HG03432 (cell line): Measurements from ENCODE around the gene CDHR3.
"Not testable (repeated sequence)": the region's sequence is repeated elsewhere in the genome, so short reads cannot be mapped to it uniquely, and the experiment has no call there.

ENCODE experiments used
- ATAC-seq: cut with Tn5 transposase; IDR thresholded peaks from one replicate; pipeline ENCODE4 v1.9.1; 2021; ENCODE audit warnings: mild to moderate bottlenecking, moderate library complexity; ENCODE audit not compliant: unreplicated experiment

Gene CDHR3

DNA sequence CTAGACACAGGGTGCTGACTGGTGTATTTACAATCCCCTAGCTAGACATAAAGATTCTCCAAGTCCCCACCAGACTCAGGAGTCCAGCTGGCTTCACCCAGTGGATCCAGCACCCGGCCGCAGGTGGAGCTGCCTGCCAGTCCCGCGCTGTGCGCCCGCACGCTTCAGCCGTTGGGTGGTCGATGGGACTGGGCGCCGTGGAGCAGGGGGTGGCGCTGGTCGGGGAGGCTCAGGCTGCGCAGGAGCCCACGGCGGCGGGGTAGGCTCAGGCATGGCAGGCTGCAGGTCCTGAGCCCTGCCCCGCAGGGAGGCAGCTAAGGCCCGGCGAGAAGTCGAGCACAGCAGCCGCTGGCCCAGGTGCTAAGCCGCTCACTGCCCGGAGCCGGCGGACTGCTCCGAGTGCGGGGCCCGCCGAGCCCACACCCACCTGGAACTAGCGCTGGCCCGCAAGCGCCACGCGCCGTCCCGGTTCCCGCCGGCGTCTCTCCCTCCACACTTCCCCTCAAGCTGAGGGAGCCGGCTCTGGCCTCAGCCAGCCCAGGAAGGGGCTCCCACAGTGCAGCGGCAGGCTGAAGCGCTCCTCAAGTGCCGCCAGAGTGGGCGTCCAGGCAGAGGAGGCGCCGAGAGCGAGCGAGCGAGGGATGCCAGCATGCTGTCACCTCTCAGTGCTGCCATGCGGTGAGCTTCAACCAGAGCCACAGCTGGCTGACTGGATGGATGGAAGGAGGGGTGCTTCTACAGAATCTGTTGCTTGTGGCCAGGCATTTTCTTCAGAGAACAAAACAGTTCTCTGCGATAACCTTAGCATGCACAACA lies 7.2 kb upstream of the CDHR3 start:
- not testable (repeated sequence) for ATAC-seq

DNA sequence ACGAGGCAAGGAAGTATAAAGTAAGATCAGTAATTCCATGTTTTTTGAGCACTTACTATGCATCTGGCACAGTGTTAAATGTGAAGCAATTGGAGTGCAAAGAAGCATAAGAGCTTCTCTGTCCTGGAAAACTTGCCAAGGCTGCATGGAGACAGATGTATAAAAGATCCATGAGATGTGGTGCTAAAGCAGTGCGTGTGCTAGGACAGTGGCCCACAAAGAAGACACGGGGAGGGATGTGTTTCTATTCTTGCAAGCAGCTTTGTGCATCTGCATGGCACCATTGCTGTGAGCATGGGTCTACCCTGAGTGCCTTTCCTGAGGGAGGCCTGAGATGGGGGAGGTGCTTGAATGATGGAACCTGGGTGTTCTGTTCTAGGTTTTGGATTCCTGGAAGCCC lies 5.1 kb upstream of the CDHR3 start:
- ATAC-seq = no peak

DNA sequence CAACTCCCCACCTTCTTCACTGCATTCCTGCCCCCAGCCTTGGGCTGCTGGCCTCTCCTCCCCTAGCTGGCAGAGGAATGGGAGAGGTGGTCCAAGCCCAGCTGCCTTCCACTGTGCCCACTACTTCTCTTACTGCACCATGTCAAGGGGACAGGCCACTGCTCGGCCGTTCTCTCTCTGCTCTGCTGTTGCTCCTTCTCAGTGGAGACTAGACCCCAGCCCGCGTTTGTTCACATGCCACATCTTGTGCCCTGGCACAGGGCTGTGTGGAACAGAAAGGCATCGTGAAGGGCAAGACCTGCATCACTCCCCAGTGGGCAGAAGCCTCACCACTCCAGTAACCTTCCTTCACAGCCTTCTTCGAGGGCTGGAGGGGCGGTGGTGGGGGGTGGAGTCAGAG lies 711 bp upstream of the CDHR3 start:
- ATAC-seq = no peak

DNA sequence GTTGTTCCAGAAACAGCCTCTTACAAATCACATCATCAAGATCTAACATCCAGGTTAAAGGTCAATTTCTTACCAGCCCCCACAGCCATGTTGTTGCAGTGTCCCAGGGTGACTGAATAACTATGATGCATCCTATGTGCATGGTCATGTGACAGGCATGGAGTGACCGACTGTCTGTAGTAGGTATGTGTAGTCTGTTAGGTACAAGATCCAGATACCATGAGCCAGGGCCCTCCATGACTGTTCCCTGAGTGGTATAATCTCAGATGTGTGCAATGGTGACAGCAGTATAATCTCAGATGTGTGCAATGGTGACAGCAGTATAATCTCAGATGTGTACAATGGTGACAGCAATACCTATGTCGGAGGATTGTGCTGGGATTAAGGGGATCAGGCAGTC lies 8.8 kb downstream of the CDHR3 start:
- no peak for ATAC-seq

DNA sequence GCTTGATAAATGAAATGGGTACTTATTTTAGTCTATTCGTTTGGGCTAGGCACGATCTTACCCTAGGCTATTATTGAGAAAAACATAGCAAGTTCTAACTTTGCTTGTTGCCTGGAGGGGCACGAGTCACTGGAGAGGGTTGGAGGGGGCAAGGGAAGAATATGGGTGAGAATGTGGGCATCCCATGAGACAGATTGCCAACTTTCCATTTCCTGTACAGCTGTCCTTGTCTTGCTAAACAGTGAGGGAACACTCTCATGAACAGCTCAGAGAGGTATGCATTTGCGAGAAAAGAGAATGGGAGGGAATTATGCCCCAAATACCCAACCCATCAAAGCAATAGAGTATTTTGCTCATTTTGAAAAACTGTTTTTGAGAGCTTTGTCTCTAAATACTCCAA lies 9.2 kb downstream of the CDHR3 start:
- no peak for ATAC-seq

DNA sequence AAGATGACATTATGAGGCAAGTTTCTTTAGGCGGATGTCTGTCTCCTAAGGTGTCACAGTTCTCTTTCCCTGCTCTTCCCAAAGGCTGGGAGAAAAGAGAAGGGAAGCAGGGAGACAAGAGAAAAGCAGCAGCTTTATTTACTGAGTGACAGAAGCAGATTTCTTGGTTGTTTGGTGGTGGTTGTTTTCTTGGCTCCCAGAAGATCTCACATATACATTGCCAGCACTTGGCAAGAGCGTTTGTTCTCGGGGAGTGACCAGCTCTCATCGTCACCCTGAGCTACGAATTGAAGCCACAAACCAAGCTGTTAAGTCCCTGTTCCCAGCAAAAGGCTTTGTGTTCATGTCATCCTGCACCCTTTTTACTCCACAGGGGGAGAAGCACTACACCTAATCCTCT lies 11.4 kb downstream of the CDHR3 start:
- no peak for ATAC-seq

DNA sequence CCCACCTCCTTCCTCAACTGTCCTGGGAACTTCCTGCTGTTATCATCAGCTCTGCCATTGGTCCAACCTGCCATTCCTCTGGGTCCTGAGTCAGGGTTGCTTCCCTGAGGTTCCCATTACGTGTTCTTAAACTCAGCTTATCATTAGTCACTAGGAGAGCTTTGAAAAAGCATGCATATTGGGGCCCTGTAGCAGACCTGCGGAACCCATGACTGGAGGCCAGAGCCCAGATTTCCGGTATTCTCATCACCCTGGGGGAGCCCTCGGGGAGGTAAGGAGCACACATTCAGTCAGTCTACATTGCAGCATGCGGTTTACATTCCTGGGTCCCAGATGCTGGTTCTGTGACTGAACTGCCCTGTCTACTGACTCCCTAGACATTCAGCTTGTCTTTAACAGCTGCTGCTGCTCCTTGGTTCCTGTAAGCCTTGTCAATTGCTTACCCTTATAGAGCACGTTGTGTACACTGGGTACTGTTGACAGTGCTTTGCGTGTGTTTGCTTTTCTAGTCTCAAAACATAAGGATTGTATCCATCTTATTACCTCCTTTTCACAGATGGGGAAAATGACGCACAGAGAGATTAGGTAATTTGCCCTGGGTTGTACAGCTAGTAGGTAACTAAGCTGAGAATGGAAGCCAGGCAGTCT lies 12.8 kb downstream of the CDHR3 start:
- no peak for ATAC-seq

DNA sequence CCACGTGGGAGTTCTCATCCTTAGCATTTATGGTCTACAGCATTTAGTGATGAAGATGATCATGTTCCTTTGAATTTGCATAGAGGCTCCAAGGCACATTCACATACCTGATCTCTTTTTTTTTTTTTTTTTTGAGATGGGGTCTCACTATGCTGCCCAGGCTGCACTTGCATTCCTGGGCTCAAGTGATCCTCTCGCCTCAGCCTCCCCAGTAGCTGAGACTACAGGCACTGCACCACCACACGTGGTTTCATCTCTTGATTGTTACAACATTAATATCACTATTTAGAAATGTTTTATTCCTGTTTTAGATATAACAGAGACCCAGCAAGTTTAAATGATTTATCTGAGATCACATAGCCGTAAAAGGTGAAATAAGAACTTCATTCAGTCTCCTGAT lies 13.8 kb downstream of the CDHR3 start:
- ATAC-seq = no peak

DNA sequence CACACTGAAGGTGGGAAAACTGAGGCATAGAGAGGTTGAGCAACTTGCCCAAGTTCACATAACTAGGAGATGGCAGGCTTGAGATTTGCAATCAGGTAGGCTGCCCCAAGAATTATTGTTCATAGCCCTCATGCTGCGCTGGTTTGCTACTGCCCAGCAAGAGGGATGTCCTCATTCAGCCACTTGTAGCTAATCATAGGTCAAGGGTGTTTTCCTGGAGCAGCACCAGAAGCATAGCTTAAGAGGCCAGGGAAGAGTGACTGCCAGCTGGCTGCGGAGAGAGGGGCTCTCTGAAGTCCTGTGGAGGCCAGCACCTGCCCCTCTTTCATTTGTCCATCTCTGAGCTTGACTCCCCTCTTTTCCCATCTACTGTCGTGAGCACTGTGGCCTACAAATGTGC lies 15.0 kb downstream of the CDHR3 start:
- ATAC-seq = no peak

DNA sequence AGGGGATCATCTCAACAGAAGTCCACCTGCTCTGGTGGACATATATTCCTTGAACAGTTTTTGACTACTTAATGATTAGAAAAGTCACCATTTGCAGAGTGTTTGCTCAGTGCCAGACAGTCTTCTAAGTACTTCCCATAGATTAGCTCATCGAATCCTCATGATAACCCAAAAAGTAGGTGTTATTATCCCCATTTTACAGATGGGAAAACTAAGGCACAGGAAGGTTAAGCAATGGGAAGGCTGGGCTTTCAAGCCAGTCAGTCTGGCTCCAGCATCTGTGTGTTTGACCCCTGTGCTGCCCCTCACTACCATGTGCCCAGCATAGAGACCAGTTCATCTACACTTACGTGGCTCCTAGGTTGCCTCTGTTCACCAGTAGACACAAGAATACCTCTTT lies 15.9 kb downstream of the CDHR3 start:
- no peak for ATAC-seq

DNA sequence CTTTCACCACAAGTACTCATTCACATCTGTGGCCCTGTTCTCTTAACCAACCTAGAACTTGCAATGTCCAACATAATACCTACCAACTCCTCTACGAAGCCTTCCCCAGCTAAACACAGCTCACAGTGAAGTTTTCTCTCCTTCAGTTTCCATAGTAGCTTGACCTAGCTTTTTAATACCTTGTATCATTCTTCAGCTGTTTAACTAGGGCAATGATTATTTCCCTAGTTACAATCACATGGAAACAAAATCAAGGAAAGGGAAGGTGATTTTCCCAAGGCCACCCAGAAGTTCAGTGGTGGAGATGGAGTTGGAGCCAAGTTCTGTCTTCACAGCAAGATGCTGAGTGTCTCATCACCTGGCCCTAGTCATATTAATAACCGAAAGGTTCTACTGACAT lies 16.3 kb downstream of the CDHR3 start:
- no peak for ATAC-seq

DNA sequence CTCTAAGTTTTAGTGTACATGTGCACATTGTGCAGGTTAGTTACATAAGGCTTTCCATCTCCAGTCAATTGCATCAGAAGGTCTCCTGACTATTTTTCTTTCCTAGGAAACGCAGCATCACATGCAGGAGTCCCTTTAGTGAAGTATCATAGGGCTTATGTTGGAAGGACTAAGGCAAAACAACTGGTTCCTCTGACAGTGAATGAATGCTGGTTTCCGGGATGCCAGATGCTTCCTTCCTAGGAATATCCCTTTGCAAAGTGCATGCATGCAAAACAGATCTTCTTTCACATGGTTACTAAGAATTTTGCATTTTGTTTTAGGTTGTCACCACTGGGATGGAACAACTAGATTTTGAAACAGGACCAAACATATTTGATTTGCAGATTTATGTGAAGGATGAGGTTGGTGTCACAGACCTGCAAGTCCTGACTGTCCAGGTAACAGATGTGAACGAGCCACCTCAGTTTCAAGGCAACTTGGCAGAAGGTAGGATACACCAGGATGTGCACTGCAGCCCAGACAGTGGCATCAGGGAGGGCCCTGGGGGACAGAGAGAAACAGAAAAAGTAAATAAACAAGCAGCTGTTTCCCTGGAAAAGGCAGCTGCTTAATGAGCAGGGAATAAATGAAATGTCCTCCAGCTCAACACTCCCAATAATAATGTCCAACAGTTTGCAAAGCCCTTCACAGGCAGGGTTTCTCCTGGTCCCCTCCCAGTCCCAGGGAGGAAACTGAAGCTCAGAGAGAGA lies 17.8 kb downstream of the CDHR3 start:
- no peak for ATAC-seq

DNA sequence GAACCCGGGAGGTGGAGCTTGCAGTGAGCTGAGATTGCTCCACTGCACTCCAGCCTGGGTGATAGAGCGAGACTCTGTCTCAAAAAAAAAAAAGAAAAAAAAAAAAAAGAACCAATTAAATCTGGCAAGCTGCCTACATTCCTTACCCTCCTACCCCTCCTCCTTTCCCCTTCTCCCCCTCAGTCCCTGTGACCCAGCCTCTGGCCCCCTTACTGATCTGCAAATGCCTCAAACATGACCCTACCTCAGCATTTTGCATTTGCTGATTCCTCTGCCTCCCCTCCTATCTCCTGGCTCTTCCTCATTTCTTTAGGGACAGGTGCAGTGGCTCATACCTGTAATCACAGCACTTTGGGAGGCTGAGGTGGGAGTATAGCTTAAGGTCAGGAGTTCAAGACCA lies 19.3 kb downstream of the CDHR3 start:
- ATAC-seq = no peak

DNA sequence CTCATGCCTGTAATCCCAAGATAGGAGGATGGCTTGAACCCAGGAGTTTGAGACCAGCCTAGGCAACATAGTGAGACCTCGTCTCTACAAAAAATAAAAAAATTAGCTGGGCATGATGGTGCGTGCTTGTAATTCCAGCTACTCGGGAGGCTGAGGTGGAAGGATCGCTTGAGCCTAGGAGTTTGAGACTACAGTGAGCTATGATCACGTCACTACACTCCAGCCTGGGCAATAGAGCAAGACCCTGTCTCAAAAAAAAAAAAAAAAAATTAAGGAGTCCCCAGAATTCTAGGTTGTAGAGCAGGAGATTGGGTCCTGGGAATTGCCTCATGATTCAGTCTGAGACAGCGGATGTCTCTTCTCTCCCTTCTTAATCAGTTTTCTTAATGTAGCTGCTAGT lies 21.7 kb downstream of the CDHR3 start:
- not testable (repeated sequence) for ATAC-seq

DNA sequence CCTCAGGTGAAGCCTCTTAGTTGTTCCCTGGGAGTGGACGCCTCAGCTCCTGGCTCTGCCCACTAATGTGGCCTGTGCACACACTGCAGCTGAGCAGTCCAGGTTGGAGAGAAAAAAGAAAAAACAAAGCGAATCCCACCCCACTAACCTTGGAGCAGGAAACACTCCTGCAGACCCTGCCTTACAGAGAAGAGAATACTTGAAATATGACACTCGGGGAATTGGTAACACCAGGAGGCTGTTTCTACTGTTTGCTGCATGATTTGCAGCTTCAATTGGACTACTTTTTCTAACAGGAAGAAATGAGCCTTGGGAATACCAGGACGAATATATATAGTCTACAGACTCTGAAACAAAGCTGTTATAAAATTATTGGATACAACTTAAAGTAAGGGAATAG lies 22.2 kb downstream of the CDHR3 start:
- no peak for ATAC-seq

DNA sequence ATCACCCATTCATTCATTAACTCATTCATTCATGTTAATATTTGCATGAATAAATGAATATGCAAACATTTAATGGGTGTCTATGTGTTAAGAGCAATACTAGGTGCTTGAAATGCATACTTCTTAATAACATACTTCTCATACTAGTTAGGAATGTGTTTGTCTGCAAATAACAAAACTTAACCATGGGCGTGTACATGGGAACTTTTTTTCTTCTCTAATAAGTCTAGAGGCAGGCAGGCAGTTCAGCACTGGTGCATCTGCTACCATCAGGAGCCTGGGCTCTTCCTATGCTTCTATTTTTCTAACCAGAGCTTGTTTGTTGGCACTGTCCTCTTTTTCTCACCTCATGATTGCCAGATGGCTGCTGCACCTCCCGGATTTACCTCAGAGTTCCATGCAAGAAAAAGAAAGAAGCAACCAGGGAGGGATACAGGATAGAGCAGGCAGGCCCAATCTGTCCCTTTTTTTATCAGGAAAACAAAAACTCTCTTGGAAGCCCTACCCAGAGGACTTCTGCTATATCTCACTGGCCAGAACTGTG lies 22.7 kb downstream of the CDHR3 start:
- ATAC-seq = no peak

DNA sequence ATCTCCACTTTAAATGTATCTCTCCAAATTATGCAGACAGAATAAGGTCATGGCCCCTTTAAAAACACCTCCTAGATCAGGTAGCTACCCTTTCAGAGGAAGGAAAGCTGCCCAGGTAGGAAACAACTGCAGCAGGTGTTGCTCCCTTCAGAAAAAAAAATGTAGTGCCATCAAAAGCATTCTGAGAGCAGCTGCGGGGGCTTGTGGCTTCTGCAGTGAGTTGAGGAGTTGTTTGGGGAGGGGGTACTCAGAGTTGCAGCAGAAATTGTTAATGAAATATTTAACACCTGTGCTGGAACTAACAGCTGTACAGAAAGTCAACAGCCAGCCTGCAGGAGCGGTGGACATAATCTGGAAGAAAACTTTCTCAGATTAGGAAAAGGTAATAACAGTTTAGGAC lies 24.0 kb downstream of the CDHR3 start:
- ATAC-seq = no peak

DNA sequence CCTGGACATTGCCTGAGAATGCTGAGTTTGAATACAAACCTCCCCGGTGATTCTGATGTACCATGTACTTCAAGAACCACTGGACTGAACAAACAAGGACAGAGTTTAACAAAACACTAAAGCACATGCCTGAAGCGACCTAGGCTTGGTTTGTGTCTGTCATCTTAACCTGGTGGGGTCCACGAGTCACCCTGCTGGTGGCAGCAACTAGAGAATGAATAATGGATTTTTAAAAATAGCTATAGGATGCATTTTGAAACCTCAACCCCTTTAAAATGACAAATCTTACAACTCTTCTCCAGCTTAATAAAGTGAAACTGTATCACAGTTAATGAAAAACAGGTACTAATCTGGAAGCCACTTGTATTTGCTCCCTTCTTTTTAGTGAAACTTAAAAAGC lies 25.2 kb downstream of the CDHR3 start:
- ATAC-seq = no peak

DNA sequence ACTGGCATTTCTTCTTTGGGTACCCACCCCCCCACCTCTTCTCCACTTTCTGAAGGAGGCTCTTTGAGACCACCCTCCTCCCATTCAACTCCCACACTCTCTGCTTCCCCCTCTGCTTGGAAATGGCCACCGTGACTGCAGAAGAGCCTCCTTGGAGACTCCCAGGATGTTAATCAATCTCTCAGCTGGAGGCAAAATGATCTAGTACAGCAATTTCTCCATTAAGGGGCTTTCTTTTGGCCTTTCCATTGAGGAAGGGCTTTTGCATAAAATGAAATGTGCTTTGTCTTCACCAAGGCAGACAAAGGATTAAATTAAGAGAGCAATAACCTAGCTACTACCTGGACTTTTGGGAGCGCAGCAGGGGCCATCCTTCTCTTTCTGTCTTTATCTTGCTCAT lies 26.1 kb downstream of the CDHR3 start:
- no peak for ATAC-seq

DNA sequence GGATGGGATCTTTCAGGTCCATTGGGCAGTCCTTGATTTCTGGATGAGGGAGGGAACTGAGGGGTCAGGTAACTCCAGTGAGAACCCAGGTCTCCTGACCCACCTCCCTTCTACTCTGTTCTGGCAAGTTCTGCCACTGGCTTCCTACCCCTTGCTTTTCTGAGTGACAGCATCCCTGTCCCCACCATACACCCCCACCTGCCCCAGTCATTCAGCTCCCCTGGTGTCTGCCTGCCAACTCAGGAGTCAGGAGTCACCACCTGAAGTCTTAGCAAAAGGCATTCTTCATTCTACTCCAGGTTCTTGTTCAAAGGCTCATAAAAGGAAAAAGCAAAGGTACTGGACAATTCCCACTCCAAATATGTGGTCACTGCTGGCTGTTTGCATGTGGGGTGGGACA lies 26.6 kb downstream of the CDHR3 start:
- ATAC-seq = no peak

DNA sequence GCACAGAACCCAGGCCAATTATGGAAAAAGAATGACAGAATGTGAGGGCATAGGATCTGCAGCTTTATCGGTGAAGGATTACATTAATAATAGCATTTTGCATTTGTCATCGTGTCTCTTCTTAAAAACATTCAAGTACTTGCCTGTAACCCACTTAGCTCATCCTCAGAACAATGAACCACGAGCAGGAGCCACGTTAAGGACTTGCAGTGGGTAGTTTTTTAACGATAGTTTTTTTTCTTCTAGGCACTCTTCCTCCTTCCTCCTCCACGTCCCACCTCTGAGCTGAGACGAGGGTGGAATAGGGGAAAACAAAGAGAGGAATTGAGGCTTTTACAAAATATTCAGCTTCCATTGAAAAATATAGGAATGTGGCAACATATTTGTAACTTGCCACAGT lies 27.1 kb downstream of the CDHR3 start:
- ATAC-seq = no peak
